SK-N-SH (cell line): ENCODE data around the gene SLC22A6.

Experiments used
- EP300 ChIP-seq, 2 experiments: IDR thresholded peaks; 2 replicates each; pipeline versions ENCODE4 v1.4.0 to v1.6.1; 2012; ENCODE audit warnings: borderline replicate concordance in 1 of 2, low read depth in 1 of 2, low read length in 1 of 2
- FOXJ3 ChIP-seq: sonication (generic); formaldehyde crosslinking; IDR thresholded peaks from 2 replicates; pipeline ENCODE4 v1.5.1; 2020; ENCODE audit warnings: mild to moderate bottlenecking, missing genetic modification reagents
- TEAD4 ChIP-seq: IDR thresholded peaks from 2 replicates; pipeline ENCODE4 v1.4.0; 2012; ENCODE audit warnings: mild to moderate bottlenecking, borderline replicate concordance; ENCODE audit not compliant: insufficient read depth

DNA sequence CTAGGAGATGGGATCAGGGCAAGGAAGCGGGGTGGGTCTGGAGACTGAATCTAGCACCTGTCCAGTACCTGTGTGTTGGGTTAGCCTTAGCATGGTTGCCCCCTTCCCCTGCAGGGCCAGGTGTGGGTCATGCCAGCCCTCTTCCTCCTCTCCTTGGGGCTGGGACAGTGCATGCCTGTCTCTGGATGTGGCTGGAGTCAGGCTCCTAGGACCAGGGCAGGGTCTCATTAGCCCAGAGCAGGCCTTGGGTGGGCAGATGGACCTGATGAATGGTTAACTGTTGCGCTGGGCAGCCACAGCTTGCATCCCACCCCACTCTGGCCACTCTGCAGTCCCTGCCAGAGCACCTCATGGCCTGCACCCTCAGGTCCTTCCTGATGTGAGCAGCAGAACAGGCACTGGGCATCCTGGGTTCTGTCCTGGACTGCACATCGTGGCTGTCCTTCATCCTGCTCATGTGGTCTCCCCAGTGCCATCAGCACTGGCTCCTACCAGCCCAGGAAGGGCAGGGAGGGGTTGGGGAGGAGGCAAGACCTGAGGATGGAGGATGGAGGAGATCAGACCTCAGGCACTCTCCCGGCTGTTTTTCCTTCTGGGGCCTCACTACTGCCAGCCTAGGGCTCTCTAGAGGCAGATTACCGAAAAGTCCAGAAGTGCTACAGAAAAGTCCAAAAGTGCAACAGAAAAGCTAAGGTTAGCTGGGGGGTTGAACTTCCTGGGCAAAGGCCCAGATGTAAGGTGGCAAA lies 50.8 kb downstream of the SLC22A6 start:
- TF ChIP-seq EP300 (IDR thresholded peaks at IDR 0.05; ENCODE audit: borderline replicate concordance in 1 of 2, low read depth in 1 of 2, low read length in 1 of 2) (no peak), FOXJ3 (no peak), TEAD4 (no peak)
